Astrocyte (in vitro differentiated cells and primary cell): ENCODE results near the gene ERVFRD-1. TPM values are rescaled to one million over a fixed set of nuclear protein-coding genes. Genes with fewer than 3 reads are reported as not detected.
A peak's percentile ranks its signal among the peaks of the same experiment; 100 is the strongest.

Source experiments
- DNase-seq: peaks from one replicate; pipeline ENCODE4 v3.0.0-alpha.2; 2010; ENCODE audit warnings: low read depth
- FAIRE-seq: peaks from 2 replicates; lab custom pipeline; 2011; peaks lifted over from hg19 to GRCh38; lab: Jason Lieb, UNC
- H2AFZ ChIP-seq: 2 replicates; pipeline ENCODE4 v1.6.0; 2012; ENCODE audit warnings: low read depth, low read length, inconsistent platforms
- H3K27ac ChIP-seq: 2 replicates; pipeline ENCODE4 v1.5.1; 2011; ENCODE audit warnings: low read depth, low read length, inconsistent platforms
- H3K27me3 ChIP-seq: 2 replicates; pipeline ENCODE4 v1.6.0; 2011; ENCODE audit warnings: low read length, inconsistent platforms; ENCODE audit not compliant: insufficient read depth
- H3K36me3 ChIP-seq: 2 replicates; pipeline ENCODE4 v1.5.1; 2011; ENCODE audit warnings: low read length, inconsistent platforms; ENCODE audit not compliant: insufficient read depth
- H3K4me1 ChIP-seq: 2 replicates; pipeline ENCODE4 v1.5.1; 2011; ENCODE audit warnings: low read length, inconsistent platforms; ENCODE audit not compliant: insufficient read depth
- H3K4me2 ChIP-seq: 2 replicates; pipeline ENCODE4 v1.6.0; 2012; ENCODE audit warnings: low read length, inconsistent platforms
- H3K4me3 ChIP-seq: 2 replicates; pipeline ENCODE4 v1.5.1; 2011; ENCODE audit warnings: low read depth, mild to moderate bottlenecking, low read length, inconsistent platforms; ENCODE audit not compliant: insufficient read depth
- H3K79me2 ChIP-seq: 2 replicates; pipeline ENCODE4 v1.6.0; 2012; ENCODE audit warnings: mild to moderate bottlenecking, low read length, inconsistent platforms; ENCODE audit not compliant: insufficient read depth
- H3K9ac ChIP-seq: 2 replicates; pipeline ENCODE4 v1.6.0; 2012; ENCODE audit warnings: mild to moderate bottlenecking, low read length, inconsistent platforms
- H3K9me3 ChIP-seq: 2 replicates; pipeline ENCODE4 v1.5.1; 2012; ENCODE audit warnings: low read depth, mild to moderate bottlenecking, low read length, inconsistent platforms; ENCODE audit not compliant: insufficient read depth
- H4K20me1 ChIP-seq: 2 replicates; pipeline ENCODE4 v1.6.0; 2012; ENCODE audit warnings: low read length, inconsistent platforms; ENCODE audit not compliant: insufficient read depth
- H3K27ac Mint-ChIP-seq: one replicate; pipeline ENCODE4 v1.8.0; 2021; ENCODE audit warnings: mild to moderate bottlenecking, mixed read lengths; ENCODE audit not compliant: unreplicated experiment
- H3K27me3 Mint-ChIP-seq: one replicate; pipeline ENCODE4 v1.8.0; 2021; ENCODE audit warnings: low read depth, mixed read lengths; ENCODE audit not compliant: unreplicated experiment
- H3K36me3 Mint-ChIP-seq: one replicate; pipeline ENCODE4 v1.8.0; 2021; ENCODE audit warnings: low read depth, mixed read lengths; ENCODE audit not compliant: unreplicated experiment
- H3K4me1 Mint-ChIP-seq: one replicate; pipeline ENCODE4 v1.8.0; 2021; ENCODE audit warnings: low read depth, mixed read lengths; ENCODE audit not compliant: unreplicated experiment
- H3K4me3 Mint-ChIP-seq: one replicate; pipeline ENCODE4 v1.8.0; 2021; ENCODE audit warnings: mild to moderate bottlenecking, moderate library complexity, mixed read lengths; ENCODE audit not compliant: unreplicated experiment
- H3K9me3 Mint-ChIP-seq: one replicate; pipeline ENCODE4 v1.8.0; 2021; ENCODE audit warnings: mild to moderate bottlenecking, mixed read lengths; ENCODE audit not compliant: unreplicated experiment
- EZH2 ChIP-seq: IDR thresholded peaks from 2 replicates; pipeline ENCODE4 v1.6.1; 2012; ENCODE audit warnings: mild to moderate bottlenecking, low read length, inconsistent platforms; ENCODE audit not compliant: insufficient read depth
- total RNA-seq: library from RNA; stranded (reverse); gene quantifications from 2 replicates; pipeline ENCODE4 v1.2.1, GENCODE V29; 2021
- TF ChIP-seq, protein P1 (sequence below): IDR thresholded peaks from 2 replicates; pipeline ENCODE4 v1.5.1; 2011; ENCODE audit warnings: low read depth, mild to moderate bottlenecking, inconsistent platforms, low read length, moderate library complexity; ENCODE audit not compliant: insufficient read depth

Gene ERVFRD-1
- total RNA-seq, 1 donor from 2014 or later = not detected

DNA sequence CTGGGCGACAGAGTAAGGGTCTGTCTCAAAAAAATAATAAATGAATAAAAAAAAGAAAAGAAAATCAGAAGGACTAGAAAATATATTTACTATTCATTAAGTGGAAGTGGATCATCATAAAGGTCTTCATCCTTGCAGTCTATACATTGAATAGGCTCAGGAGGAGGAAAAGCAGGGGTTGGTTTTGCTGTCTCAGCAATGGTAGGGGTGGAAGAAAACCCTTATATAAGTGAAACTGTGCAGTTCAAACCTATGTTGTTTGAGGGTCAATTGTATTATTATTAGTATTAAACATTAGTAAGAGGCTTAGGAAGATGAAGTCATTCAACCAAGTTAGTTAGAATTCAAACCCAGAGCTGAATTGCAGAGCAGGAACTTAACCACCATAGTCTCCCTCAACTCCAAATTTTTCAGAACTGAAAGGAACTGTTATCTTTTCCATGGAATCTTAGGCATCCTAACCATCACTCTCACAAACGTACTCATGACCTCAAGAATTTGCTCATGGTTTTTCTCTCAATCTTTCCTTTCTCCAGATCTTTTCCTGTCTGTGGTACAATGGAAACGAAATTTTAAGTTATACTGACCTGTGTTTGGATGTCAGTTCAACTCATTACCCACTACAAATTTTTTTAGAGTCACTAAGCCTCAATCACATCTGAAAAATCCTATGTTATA lies 25.6 kb downstream of the ERVFRD-1 start:
- Histone ChIP-seq H3K4me2 (no peak overlapping the region), H3K9me3 (no peaks in the 10 kb centered on the region), H3K4me1 (peaks cover 7% of the 10 kb centered on the region), H4K20me1 (no peaks in the 10 kb centered on the region), H3K9ac (no peak overlapping the region), H3K4me3 (no peak overlapping the region), H2AFZ (no peak overlapping the region), H3K27ac (peak overlapping the region; percentile 9), H3K27me3 (no peaks in the 10 kb centered on the region), H3K79me2 (no peaks in the 10 kb centered on the region), H3K36me3 (no peaks in the 10 kb centered on the region)
- Mint-ChIP-seq H3K27me3 (no peaks in the 10 kb centered on the region), H3K4me1 (peaks cover 10% of the 10 kb centered on the region), H3K27ac (peak overlapping the region; percentile 53), H3K9me3 (no peaks in the 10 kb centered on the region), H3K36me3 (no peaks in the 10 kb centered on the region), H3K4me3 (no peak overlapping the region)
- DNase-seq = peak; percentile 91
- FAIRE-seq = no peak
- TF ChIP-seq EZH2 = no peak
- TF ChIP-seq, protein P1, sequence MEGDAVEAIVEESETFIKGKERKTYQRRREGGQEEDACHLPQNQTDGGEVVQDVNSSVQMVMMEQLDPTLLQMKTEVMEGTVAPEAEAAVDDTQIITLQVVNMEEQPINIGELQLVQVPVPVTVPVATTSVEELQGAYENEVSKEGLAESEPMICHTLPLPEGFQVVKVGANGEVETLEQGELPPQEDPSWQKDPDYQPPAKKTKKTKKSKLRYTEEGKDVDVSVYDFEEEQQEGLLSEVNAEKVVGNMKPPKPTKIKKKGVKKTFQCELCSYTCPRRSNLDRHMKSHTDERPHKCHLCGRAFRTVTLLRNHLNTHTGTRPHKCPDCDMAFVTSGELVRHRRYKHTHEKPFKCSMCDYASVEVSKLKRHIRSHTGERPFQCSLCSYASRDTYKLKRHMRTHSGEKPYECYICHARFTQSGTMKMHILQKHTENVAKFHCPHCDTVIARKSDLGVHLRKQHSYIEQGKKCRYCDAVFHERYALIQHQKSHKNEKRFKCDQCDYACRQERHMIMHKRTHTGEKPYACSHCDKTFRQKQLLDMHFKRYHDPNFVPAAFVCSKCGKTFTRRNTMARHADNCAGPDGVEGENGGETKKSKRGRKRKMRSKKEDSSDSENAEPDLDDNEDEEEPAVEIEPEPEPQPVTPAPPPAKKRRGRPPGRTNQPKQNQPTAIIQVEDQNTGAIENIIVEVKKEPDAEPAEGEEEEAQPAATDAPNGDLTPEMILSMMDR = no peak

DNA sequence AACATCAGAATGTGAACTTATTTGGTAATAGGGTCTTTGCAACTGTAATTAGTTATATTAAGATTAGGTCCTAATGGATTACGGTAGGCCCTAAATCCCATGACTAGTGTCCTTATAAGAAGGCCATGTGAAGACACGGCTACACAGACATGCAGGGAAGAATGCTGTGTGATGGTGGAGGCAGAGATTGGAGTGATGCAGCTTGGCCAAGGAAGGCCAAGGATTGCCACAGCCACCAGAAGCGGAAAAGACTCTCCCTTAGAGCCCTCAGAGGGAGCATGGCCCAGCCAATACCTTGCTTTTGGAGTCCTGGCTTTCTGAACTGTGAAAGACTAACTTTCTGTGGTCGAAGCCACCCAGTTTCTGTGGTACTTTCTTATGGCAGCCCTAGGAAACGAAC lies 27.6 kb downstream of the ERVFRD-1 start:
- Histone ChIP-seq H3K36me3 (no peaks in the 10 kb centered on the region), H3K4me3 (no peak overlapping the region), H3K9ac (no peak overlapping the region), H4K20me1 (no peaks in the 10 kb centered on the region), H3K27me3 (no peaks in the 10 kb centered on the region), H3K4me1 (peaks cover 7% of the 10 kb centered on the region), H3K27ac (no peak overlapping the region), H2AFZ (no peak overlapping the region), H3K9me3 (no peaks in the 10 kb centered on the region), H3K4me2 (no peak overlapping the region), H3K79me2 (no peaks in the 10 kb centered on the region)
- H3K27ac Mint-ChIP-seq = no peak overlapping the region
- TF ChIP-seq, protein P1 = no peak
- TF ChIP-seq EZH2 = no peak
- no peaks in the 10 kb centered on the region for H3K9me3 Mint-ChIP-seq
- H3K36me3 Mint-ChIP-seq = no peaks in the 10 kb centered on the region
- FAIRE-seq = no peak
- no peak overlapping the region for H3K4me3 Mint-ChIP-seq
- H3K27me3 Mint-ChIP-seq = no peaks in the 10 kb centered on the region
- H3K4me1 Mint-ChIP-seq = peaks cover 10% of the 10 kb centered on the region
- DNase-seq = no peak

DNA sequence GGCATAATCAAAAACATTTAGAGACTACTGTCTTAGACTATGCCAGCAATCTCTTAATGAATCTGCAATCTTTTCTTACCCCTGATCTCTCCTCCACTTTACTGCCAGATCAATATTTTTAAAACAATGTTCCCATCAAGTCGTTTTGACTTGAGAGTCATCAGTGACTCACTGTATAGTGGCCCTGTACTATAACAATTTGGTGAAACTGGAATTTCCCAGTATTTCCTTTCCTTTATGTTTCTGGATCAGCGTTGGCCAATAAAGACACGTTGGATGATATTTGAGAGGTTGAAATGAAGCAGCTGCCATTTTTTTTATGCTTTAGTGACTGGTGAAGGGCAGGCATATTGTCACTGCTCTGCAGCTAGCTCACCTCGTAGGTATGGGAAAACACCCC lies 28.0 kb downstream of the ERVFRD-1 start:
- H3K4me2 ChIP-seq = no peak overlapping the region
- TF ChIP-seq, protein P1 = no peak
- no peak for TF ChIP-seq EZH2
- no peak overlapping the region for H3K27ac Mint-ChIP-seq
- no peak overlapping the region for H3K27ac ChIP-seq
- no peaks in the 10 kb centered on the region for H3K27me3 Mint-ChIP-seq
- H3K4me1 ChIP-seq = peaks cover 7% of the 10 kb centered on the region
- H3K27me3 ChIP-seq = no peaks in the 10 kb centered on the region
- H3K9me3 Mint-ChIP-seq = no peaks in the 10 kb centered on the region
- peaks cover 10% of the 10 kb centered on the region for H3K4me1 Mint-ChIP-seq
- H3K36me3 Mint-ChIP-seq = no peaks in the 10 kb centered on the region
- H3K4me3 ChIP-seq = no peak overlapping the region
- no peaks in the 10 kb centered on the region for H3K9me3 ChIP-seq
- H3K9ac ChIP-seq = no peak overlapping the region
- H3K4me3 Mint-ChIP-seq = no peak overlapping the region
- H3K36me3 ChIP-seq = no peaks in the 10 kb centered on the region
- no peak overlapping the region for H2AFZ ChIP-seq
- FAIRE-seq = no peak
- no peaks in the 10 kb centered on the region for H3K79me2 ChIP-seq
- peak; percentile 47 for DNase-seq
- no peaks in the 10 kb centered on the region for H4K20me1 ChIP-seq
